Panc1 (cell line): Measurements from ENCODE around the gene FRMD5.

Experiments used
- POLR2AphosphoS5 ChIP-seq: IDR thresholded peaks from 2 replicates; pipeline ENCODE4 v1.6.1; 2012; ENCODE audit warnings: mild to moderate bottlenecking, low read depth, low read length, moderate library complexity
- TCF7L2 ChIP-seq: IDR thresholded peaks from 2 replicates; pipeline ENCODE4 v1.6.1; 2011; ENCODE audit warnings: mild to moderate bottlenecking, low read depth, low read length, inconsistent platforms
- TF ChIP-seq, protein P1 (sequence below): fragments of 450-650 bp; IDR thresholded peaks from 2 replicates; pipeline ENCODE4 v1.5.1; 2017; ENCODE audit warnings: mild to moderate bottlenecking

GRCh38 chr15:43934480-43934879 is 260.6 kb downstream of the FRMD5 start:
- TF ChIP-seq TCF7L2 (no peak), POLR2AphosphoS5 (no peak)
- TF ChIP-seq, protein P1, sequence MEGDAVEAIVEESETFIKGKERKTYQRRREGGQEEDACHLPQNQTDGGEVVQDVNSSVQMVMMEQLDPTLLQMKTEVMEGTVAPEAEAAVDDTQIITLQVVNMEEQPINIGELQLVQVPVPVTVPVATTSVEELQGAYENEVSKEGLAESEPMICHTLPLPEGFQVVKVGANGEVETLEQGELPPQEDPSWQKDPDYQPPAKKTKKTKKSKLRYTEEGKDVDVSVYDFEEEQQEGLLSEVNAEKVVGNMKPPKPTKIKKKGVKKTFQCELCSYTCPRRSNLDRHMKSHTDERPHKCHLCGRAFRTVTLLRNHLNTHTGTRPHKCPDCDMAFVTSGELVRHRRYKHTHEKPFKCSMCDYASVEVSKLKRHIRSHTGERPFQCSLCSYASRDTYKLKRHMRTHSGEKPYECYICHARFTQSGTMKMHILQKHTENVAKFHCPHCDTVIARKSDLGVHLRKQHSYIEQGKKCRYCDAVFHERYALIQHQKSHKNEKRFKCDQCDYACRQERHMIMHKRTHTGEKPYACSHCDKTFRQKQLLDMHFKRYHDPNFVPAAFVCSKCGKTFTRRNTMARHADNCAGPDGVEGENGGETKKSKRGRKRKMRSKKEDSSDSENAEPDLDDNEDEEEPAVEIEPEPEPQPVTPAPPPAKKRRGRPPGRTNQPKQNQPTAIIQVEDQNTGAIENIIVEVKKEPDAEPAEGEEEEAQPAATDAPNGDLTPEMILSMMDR = no peak
